Activated CD8-positive, alpha-beta memory T cell treated with anti-CD3 and anti-CD28 coated beads, Interleukin-2, amount 50 U/mL, for 48 hours (primary cell): ENCODE data around the gene PPP1CC.
"Not testable (repeated sequence)": the region's sequence is repeated elsewhere in the genome, so short reads cannot be mapped to it uniquely, and the experiment has no call there.

Source experiments
- DNase-seq: peaks from one replicate; pipeline ENCODE4 v3.0.0-alpha.2; 2020

The PPP1CC gene

GRCh38 chr12:110722892-110723291, 19.8 kb downstream of the PPP1CC start:
- not testable (repeated sequence) for DNase-seq

- DNase-seq: no peak
These were observed 21.1 kb downstream of the PPP1CC start for GRCh38 chr12:110721570-110721969.

- DNase-seq: no peak
These were observed 22.2 kb downstream of the PPP1CC start for GRCh38 chr12:110720516-110720915.

DNA sequence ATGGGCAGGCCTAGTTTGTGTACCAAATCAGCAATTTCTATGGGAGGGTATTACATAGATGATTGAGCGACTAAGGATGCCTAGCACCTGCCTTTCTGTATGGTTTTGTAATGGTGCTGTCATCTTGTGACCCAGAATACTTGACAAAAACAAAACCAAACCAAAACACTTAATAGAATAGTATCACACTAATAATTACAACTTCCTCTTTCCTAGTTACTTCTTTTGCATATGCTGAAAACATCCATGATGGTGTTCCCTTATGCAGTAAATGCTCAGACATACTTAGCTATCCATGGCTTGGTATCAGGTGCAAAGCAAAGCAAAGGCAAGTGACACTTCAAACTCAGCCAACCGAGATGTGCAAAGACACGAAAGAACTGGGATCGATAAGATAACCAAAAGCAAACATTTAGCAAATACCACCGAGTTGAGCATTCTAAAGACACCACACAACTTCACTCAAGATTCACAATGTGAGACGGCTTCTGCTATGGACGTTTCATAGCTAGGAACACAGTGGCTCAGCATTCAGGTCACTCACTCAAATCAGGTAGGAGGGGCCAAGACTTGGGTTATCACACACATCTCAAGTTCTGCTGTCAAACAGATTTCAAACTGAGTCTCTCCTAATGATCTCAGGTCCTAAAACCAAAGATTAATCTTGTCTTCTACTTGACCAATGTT, 24.3 kb downstream of the PPP1CC start:
- peak; percentile 34 for DNase-seq

- DNase-seq: peak; percentile 55
These were observed 25.7 kb downstream of the PPP1CC start for GRCh38 chr12:110717037-110717436.

GRCh38 chr12:110708917-110709316, 33.8 kb downstream of the PPP1CC start:
- DNase-seq: no peak

DNA sequence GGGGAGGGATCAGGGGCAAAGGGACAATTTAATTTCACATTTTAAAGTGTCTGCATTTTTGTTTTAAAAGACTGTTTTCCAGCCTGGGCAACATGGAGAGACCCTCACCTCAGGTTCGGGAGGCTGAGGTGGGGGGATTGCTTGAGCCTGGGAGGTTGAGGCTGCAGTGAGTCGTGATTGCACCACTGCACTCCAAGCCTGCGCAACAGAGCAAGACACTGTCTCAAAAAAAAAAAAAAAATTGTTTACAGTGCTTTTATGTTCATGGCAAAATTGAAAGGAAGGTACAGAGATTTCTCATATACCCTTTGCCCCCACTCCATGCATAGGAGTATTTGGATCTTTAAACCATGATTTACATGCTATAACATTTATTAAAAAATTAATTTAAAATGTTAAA, 37.4 kb downstream of the PPP1CC start:
- DNase-seq: no peak

DNA sequence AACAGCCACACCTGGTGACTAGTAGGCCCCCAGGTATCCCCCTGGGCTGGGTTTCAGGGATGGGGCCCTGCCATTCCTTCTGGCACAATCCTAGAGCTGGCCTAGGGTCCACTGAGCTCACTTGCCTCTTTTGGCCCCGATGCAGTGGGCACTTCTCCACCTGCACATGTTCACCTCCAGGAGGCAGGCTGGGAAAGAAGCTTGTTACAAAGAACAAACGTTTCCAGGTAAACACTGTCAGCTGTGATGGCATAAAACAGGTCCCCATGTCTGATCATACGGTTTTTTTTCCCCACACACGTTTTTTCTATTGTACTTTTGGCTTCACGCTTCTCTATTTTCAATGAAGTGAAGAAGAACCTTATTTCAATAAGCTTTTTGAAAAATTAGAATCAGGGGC, 37.9 kb downstream of the PPP1CC start:
- no peak for DNase-seq

DNA sequence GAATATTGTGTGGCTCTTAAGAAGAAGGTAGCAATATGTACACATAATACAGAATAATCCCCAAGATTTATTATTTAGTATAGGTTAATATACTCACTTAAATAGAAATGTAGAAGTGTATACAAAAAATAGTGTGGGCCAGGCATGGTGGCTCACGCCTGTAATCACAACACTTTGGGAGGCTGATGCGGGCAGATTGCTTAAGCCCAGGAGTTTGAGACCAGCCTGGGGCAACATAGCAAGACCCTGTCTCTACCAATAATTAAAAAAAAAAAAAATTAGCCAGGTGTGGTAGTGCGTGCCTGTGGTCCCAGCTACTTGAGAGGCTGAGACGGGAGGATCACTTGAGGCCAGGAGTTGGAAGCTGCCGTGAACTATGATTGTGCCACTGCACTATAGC, 38.5 kb downstream of the PPP1CC start:
- DNase-seq: no peak

DNA sequence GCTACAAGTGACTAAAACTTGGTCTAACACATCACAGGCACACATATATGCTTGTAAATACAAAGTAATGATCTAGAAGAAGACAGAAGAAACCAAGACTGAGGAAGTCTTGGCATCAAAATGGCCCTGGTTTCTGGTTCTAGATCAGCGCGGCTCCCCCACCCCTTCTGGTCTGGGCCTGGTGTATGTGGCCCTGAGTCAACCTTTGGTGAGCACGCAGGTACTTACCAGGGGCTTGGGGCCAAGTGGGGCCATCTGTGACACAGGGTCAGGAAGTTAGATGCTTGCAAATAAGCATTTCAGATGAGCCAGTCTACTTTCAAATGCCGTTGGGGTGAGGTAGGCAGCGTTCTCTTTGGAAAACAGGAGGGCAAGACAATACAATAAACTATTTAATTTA, 40.6 kb downstream of the PPP1CC start:
- no peak for DNase-seq

DNA sequence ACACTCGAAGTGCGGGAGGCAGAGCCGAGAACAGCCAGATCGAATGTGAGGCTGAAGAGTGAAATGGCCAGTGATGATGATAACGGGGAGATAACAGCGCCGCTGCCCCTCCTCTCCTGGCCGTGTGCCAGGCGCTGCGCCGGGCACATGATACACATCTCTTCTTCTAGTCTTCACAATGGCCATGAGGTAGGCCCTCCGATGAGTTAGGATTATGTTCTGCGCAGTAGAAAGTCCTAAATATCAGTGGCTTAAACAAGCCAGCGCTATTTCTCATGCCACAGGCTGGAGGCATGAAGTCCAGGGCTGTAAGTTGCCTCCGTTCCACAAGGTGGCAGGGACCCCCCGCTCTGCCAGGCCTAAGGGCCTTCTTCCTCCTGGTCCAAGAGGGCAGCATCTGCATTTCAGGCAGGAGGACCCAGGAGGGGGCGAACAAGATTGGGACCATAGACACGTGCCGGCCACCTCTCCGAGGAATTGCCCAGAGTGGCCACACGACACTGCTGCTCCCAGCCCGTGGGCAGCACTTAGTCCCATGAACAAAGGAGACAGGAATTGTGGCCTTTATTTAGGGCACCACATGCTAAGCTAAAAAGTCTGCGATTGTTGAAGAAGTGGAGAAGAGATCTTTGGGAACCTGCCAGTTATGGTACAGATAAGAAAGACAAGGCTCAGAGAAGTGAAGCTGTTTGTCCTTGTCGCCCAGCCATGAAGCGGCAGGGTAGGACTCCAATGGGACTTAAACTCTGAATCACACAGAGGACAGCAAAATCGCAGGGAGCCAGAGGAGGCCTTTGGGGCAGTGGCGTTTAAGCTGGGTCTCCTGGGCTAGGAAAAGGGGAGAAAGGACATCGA, 42.9 kb downstream of the PPP1CC start:
- DNase-seq: peak; percentile 44

GRCh38 chr12:110698171-110698902, 44.4 kb downstream of the PPP1CC start:
- DNase-seq: peak; percentile 85

DNA sequence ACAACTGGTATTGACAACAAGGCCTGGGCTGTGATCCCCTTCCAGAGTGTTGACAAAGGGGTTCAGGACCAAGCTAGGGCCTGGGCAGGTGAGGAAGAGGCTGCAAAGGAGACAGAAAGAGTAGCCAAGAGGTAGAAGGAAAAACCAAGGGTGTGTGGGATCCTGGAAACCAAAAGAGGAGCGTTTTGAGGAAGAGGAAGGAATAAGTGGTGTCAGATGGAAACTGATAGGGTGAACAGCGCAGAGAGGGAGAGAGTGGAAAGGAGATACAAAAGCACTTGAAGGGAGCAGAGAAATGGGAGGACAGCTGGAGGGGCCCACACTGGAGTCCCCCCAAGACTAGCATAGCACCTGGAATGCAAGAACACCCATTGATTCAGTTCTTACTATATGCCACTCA, 45.5 kb downstream of the PPP1CC start:
- DNase-seq: no peak

DNA sequence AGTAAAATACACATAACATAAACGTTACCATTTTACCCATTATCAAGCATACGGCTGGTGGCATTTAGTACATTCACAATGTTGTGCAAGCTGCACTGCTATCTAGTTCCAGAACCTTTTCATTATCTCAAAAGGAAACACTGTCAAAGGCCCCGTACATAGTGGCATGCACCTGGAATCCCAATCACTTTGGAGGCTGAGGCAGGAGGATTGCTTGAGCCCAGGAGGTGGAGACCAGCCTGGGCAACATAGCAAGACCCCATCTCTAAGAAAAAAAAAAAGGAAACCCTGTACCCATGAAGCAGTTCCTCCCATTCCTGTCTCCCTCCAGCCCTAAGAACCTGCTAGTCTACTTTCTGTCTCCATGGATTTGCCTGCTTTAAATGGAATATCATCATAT, 46.4 kb downstream of the PPP1CC start:
- no peak for DNase-seq

DNA sequence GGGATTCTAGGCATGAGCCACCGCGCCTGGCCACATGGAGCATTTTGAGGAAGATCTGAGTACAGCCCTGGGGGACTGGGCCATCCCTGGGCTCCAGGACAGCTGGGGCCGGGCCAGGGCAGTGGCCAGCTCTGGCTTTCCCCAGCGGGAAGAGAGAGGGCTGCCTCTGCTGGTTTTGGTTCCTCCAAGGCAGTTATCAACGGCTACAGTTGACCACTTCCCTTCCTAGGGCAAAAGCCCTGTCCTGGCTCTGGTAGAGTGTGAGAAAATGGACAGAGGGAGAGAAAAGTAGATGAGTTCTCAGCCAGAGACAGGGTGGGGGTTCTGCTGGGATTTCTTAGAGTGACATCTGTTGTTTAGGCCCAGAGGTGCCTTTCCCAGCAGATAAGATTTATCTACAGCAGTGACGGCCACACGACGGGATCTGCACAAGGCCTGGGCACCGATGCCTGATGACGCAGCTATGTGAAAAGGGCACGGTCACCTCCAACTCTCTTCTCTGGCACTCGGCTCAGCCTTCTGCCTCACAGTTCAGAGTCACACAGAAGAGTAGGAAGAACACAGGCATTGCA, 48.3 kb downstream of the PPP1CC start:
- DNase-seq: no peak

DNA sequence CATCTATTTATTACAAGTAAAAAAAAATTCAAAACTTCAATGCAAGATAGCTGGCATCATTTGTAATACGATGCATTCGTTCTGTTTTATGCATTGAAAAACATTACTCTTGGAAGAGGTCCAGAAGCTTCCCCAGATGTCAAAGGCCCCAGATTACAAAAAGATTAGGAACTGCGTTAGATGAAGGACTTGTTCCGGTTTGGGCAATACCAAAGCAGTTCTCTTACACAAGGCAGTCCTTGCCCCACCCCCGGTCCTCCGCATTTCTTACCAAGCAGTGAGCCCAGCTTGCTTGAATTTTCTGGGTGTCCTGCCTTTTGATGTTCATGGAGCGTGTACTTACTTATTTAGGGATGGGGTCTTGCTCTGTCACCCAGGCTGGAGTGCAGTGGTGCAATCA, 49.0 kb downstream of the PPP1CC start:
- no peak for DNase-seq

- no peak for DNase-seq
These were observed 52.6 kb downstream of the PPP1CC start for GRCh38 chr12:110690127-110690430.

DNA sequence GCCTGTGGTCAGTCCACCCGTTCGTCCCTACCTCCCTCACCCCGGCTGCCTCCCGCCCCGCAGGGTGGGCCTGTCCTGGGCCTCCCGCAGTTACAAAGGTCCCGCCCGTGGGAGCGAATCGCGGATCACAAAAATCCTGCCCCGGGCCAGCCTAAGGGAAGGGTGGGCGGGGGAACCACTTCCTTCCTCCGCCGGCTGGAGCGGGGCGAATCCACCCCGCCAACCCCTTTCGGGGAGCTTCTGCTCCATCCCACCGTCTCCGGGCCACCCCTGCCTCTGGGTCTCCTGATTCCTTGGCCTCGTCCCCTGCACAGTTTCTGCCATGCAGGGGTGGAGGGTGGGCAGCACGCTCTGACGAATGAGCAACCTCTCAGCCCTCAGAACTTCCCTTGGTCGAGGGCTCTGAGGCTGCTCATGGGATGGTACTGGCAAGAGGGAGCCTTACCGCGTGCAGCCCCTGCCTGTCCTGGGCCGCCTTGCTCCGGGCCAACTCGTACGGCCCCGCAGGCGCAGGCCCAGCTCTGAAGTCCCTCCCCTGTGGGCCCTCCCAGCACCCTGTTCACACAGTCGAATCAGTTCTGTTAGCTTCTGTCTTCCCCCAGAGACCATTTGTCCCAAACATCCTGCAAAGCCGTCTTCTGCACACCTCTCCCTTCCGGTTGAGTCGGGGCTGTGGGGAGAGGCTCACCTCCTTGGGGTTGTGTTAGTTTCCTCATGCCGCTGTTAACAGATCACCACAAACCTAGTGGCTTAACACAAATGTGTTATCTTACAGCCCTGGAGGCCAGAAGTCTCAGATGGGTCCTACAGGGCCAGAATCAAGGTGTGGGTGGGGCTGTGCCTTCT, 53.2 kb downstream of the PPP1CC start:
- DNase-seq: peak; percentile 77

DNA sequence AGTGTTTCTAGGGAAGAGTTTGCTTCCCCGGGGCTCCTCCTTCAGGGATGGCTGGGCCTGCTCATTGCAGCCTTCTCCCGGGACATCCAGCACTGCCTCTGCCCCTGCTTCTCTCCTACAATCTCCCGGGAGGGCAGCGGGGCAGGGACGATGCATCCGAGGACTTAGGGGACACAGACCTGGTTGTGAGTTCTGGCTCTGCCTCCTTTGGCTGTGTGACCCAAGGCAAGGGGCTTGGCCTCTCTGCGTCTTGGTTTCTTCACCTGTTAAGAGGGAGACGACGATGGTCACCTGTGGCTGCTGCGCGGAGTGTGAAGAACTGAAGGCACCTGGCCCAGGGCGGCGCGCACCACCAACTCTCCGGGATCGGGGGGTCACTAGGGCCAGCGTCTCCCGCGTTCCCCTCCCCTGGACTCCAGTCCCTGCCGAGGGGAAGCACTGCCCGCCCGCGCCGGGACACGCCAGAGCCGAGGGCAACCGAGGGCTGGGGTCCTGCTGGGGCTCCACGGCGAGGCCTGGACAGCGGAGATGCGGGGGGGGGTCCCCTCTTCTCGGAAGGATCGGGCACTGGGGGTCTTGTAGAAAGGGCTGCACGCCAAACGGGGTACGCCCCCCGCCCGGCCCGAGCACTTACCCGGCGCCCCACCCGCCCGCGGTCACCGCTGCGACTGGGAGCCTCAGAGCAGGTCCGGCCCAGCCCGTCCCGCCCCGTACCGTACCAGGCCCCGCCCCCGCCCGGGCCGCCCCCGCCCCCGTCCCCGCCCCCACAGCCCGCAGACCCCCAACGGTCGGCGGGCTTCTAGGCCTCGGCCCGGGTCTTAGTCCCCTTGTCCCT, 54.0 kb downstream of the PPP1CC start, which contains the start of gene HVCN1:
TSS of gene HVCN1 (minus strand) at position 670 of the 835 bp plus-strand sequence. CDS start 5,870 bp downstream, outside the sequence.
- no peak for DNase-seq

- DNase-seq: no peak
These were observed 55.1 kb downstream of the PPP1CC start for GRCh38 chr12:110687396-110688169.
